Epithelial cell of proximal tubule (primary cell): ENCODE data around the gene SNX30. TPM values are rescaled to one million over a fixed set of nuclear protein-coding genes. Genes with fewer than 3 reads are reported as not detected.

Experiments
- DNase-seq: peaks from one replicate; pipeline ENCODE4 v3.0.0-alpha.2; 2011; ENCODE audit warnings: low read depth
- H3K4me3 ChIP-seq: 2 replicates; pipeline ENCODE4 v1.5.1; 2011; ENCODE audit warnings: low read depth, mild to moderate bottlenecking, low read length
- CTCF ChIP-seq: conservative IDR thresholded peaks from 2 replicates; pipeline ENCODE4 v1.5.1; 2012; ENCODE audit warnings: low read depth, mild to moderate bottlenecking, low read length
- total RNA-seq: library from RNA; depleted of rRNA; stranded (reverse); fragments of >200 nt; gene quantifications from 2 replicates; pipeline ENCODE4 v1.2.3, GENCODE V29; 2015

Gene SNX30
- total RNA-seq, 1 donor from 2014 or later = 6.9 TPM

GRCh38 chr9:112913326-112913725 lies 162.8 kb downstream of the SNX30 start:
- DNase-seq = no peak
- TF ChIP-seq CTCF = no peak
- H3K4me3 ChIP-seq = no peak overlapping the region

GRCh38 chr9:112914524-112914923 lies 164.0 kb downstream of the SNX30 start:
- no peak for DNase-seq
- no peak for TF ChIP-seq CTCF
- no peak overlapping the region for H3K4me3 ChIP-seq

GRCh38 chr9:112917047-112917986 lies 166.8 kb downstream of the SNX30 start:
- no peak overlapping the region for H3K4me3 ChIP-seq
- no peak for DNase-seq
- no peak for TF ChIP-seq CTCF

GRCh38 chr9:112917987-112918362 lies 167.4 kb downstream of the SNX30 start:
- DNase-seq = no peak
- no peak for TF ChIP-seq CTCF
- no peak overlapping the region for H3K4me3 ChIP-seq

- no peak overlapping the region for H3K4me3 ChIP-seq
- peak; percentile 80 for TF ChIP-seq CTCF
- DNase-seq = no peak
Observed at GRCh38 chr9:112921549-112921948, 171.0 kb downstream of the SNX30 start.

Other genes with a start within 250 kb of the SNX30 start
- 15.1 and 20.5 TPM in 2 replicates for gene INIP, start 32.6 kb upstream of the SNX30 start, total RNA-seq
- not detected in 2 replicates for gene SLC46A2, start 140.1 kb downstream of the SNX30 start, total RNA-seq